ENCODE measurements around the gene SCRN3.

DNA sequence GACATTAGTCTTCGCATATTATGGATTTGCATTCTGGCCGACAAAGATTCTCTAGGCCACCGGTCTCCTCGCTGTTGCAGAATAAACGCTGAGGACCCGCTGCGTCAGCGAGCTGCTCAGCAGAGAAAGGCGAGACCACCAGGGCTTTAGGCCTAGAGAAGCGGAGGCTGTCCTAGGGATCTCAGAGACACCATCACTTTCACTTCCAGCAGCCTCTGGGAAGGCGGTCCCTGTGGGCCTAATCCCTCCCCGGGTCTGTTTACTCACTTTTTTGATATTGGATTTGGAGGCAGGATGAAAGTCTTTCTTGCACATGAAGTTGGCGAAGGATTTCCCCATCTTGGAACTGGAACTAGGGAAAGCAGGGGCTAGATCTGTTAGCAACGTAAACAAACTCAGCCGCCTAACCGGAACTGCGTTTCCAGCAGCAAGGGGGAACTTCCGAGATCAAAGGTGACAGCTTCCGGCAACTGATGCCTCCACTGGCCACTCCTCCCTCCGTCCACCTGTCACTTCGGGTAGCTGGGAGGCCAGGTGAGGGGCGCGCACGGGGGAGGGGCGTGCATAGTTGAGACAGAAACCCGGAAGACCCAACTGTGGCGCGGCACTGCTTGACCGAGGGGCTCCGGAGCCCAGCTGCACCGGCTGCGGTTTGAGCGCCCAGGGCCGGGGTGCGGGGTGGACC is at the start of gene SCRN3:
- TF ChIP-seq ZNF274 (IDR thresholded peaks at IDR 0.05; ENCODE audit: low read depth, low read length) (no peak), YY1 (IDR thresholded peaks at IDR 0.05; ENCODE audit: insufficient read depth, insufficient read length) (no peak), SUZ12 (IDR thresholded peaks at IDR 0.05; ENCODE audit: extremely low read depth, insufficient read depth, insufficient read length) (no peak)

Measured in NT2/D1 (cell line).